Natural killer cell (primary cell): Measurements from ENCODE around the gene SCAF4. TPM values are rescaled to one million over a fixed set of nuclear protein-coding genes. Genes with fewer than 3 reads are reported as not detected.

ENCODE experiments used
- ATAC-seq, 3 donors: fragments of 150-1000 bp in 2 of 3; fragments of 200-7000 bp in 1 of 3; cut with Tn5 transposase; 1 replicate in 1 of 3; 2 replicates in 2 of 3; pipeline ENCODE4 v1.10.0; 2021; ENCODE audit warnings: mild to moderate bottlenecking in 2 of 3, moderate library complexity in 2 of 3
- DNase-seq, 2 donors: peaks; one replicate each; pipeline versions ENCODE4 v3.0.0 to v3.0.0-alpha.2; 2013 to 2021; ENCODE audit warnings: mixed read lengths in 1 of 2
- H3K27ac ChIP-seq: one replicate; pipeline ENCODE4 v1.5.1; 2013; ENCODE audit warnings: mild to moderate bottlenecking, low read length
- H3K27me3 ChIP-seq: one replicate; pipeline ENCODE4 v1.6.1; 2013; ENCODE audit warnings: low read length; ENCODE audit not compliant: control insufficient read depth, insufficient read depth
- H3K36me3 ChIP-seq: one replicate; pipeline ENCODE4 v1.6.1; 2013; ENCODE audit warnings: low read length; ENCODE audit not compliant: control insufficient read depth, insufficient read depth
- H3K4me1 ChIP-seq: one replicate; pipeline ENCODE4 v1.6.1; 2013; ENCODE audit warnings: low read length; ENCODE audit not compliant: control insufficient read depth, insufficient read depth
- H3K4me3 ChIP-seq: one replicate; pipeline ENCODE4 v1.5.1; 2013; ENCODE audit warnings: low read length
- H3K9me3 ChIP-seq: one replicate; pipeline ENCODE4 v1.6.1; 2013; ENCODE audit warnings: low read length; ENCODE audit not compliant: control insufficient read depth, insufficient read depth
- H3K27ac Mint-ChIP-seq, 2 donors: one replicate each; pipeline ENCODE4 v1.8.0; 2022; ENCODE audit warnings: mild to moderate bottlenecking in 2 of 2, mixed read lengths in 2 of 2, moderate library complexity in 1 of 2
- H3K27me3 Mint-ChIP-seq, 2 donors: one replicate each; pipeline ENCODE4 v1.8.0; 2022; ENCODE audit warnings: low read depth in 2 of 2, mixed read lengths in 2 of 2
- H3K36me3 Mint-ChIP-seq: one replicate; pipeline ENCODE4 v1.8.0; 2022; ENCODE audit warnings: mixed read lengths
- H3K4me1 Mint-ChIP-seq, 2 donors: one replicate each; pipeline ENCODE4 v1.8.0; 2022; ENCODE audit warnings: mixed read lengths in 2 of 2
- H3K4me3 Mint-ChIP-seq: one replicate; pipeline ENCODE4 v1.8.0; 2022; ENCODE audit warnings: mild to moderate bottlenecking, moderate library complexity, mixed read lengths
- H3K9me3 Mint-ChIP-seq, 2 donors: one replicate each; pipeline ENCODE4 v1.8.0; 2022; ENCODE audit warnings: mixed read lengths in 2 of 2
- WGBS: methylation state at CpG from one replicate; pipeline ENCODE4 v1.1.7; 2013; ENCODE audit warnings: missing lambda C conversion rate; ENCODE audit not compliant: insufficient coverage; 5-methylcytosine and 5-hydroxymethylcytosine counted together
- intact Hi-C: fragments of 100-400 bp; cut with micrococcal nuclease; formaldehyde crosslinking; loops from one replicate; pipeline ENCODE4 v1.14.2; 2022
- total RNA-seq, 4 donors: library from RNA; stranded (reverse); fragments of 120-200 nt in 1 of 4; gene quantifications; one replicate each; pipeline versions ENCODE4 v1.2.3 to v1.2.4, GENCODE V29; 2013 to 2022
- TF ChIP-seq, protein P1 (sequence below): fragments of 200-600 bp; IDR thresholded peaks from one replicate; pipeline ENCODE4 v1.8.0; 2022; ENCODE audit warnings: antibody characterized with exemption

Gene SCAF4
- total RNA-seq, 3 donors from 2014 or later (not counting 1 experiment from before 2014, with no cell fraction given), result 93.2 to 109 (median 101) TPM

DNA sequence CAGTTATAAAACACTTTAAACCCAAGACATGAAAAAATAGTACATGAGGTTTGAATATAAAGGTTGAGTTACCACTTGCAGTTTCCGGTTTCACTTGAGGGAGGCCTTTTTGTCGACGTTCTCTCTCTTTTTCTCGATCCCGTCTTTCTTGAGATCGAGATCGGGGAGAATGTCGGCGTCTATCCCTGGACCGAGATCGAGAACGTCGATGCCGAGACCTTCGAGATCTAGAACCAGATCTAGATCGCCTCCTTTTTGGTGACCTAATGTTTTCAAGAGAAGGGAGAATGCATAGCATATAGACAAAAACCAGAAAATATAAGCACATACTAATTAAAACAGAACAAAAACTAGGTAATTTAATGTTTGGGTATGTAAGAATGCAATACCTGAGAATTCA lies 38.7 kb downstream of the SCAF4 start:
- H3K4me1 ChIP-seq, result no peaks in the 10 kb centered on the region
- no peak for DNase-seq
- H3K4me1 Mint-ChIP-seq, result peaks cover 4 to 5% of the 10 kb centered on the region in 2 donors
- no peak for ATAC-seq
- WGBS, result 98% methylated on average over 15 of the region's 16 CpGs
- no peaks in the 10 kb centered on the region for H3K9me3 ChIP-seq
- H3K27ac ChIP-seq, result no peak overlapping the region
- no peak overlapping the region for H3K27ac Mint-ChIP-seq
- H3K27me3 ChIP-seq, result no peaks in the 10 kb centered on the region
- no peaks in the 10 kb centered on the region for H3K27me3 Mint-ChIP-seq
- H3K4me3 ChIP-seq, result no peak overlapping the region
- TF ChIP-seq, protein P1, sequence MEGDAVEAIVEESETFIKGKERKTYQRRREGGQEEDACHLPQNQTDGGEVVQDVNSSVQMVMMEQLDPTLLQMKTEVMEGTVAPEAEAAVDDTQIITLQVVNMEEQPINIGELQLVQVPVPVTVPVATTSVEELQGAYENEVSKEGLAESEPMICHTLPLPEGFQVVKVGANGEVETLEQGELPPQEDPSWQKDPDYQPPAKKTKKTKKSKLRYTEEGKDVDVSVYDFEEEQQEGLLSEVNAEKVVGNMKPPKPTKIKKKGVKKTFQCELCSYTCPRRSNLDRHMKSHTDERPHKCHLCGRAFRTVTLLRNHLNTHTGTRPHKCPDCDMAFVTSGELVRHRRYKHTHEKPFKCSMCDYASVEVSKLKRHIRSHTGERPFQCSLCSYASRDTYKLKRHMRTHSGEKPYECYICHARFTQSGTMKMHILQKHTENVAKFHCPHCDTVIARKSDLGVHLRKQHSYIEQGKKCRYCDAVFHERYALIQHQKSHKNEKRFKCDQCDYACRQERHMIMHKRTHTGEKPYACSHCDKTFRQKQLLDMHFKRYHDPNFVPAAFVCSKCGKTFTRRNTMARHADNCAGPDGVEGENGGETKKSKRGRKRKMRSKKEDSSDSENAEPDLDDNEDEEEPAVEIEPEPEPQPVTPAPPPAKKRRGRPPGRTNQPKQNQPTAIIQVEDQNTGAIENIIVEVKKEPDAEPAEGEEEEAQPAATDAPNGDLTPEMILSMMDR, result no peak
- no peaks in the 10 kb centered on the region for H3K9me3 Mint-ChIP-seq
- intact Hi-C loops, result no loop called here
- no peak overlapping the region for H3K4me3 Mint-ChIP-seq
- peaks cover 89% of the 10 kb centered on the region for H3K36me3 ChIP-seq
- peaks cover 9% of the 10 kb centered on the region for H3K36me3 Mint-ChIP-seq

GRCh38 chr21:31688603-31689368 lies 43.1 kb downstream of the SCAF4 start:
- Mint-ChIP-seq H3K4me3 (no peak overlapping the region), H3K27me3 (no peaks in the 10 kb centered on the region), H3K4me1 (peaks cover 0 to 5% of the 10 kb centered on the region in 2 donors), H3K36me3 (peaks cover 14% of the 10 kb centered on the region), H3K9me3 (no peaks in the 10 kb centered on the region), H3K27ac (no peak overlapping the region)
- H3K36me3 ChIP-seq, result peaks cover 85% of the 10 kb centered on the region
- no peaks in the 10 kb centered on the region for H3K9me3 ChIP-seq
- 94% methylated on average over 5 of the region's 5 CpGs for WGBS
- no peak overlapping the region for H3K27ac ChIP-seq
- TF ChIP-seq, protein P1, result no peak
- DNase-seq (no peak), ATAC-seq (no peak)
- no peaks in the 10 kb centered on the region for H3K4me1 ChIP-seq
- intact Hi-C loops, result no loop called here
- H3K27me3 ChIP-seq, result no peaks in the 10 kb centered on the region
- H3K4me3 ChIP-seq, result no peak overlapping the region

DNA sequence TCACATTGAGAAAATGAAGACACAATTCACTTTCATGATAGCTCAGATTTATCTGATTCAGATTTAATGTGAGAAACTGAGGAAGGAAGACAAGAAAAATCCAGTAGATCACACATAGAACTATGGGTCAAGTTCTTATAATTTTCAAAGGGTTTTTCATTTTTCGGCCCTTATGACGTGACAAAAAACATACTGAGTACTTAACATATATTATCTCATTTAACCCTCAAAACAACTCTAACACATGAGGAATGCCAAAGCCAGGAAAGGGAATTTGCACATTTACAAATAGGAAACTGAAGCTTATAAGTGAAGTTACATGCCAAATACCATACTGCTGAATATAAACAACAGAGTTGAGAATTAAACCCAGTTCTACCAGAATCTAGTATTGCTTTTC lies 44.8 kb downstream of the SCAF4 start:
- no peaks in the 10 kb centered on the region for H3K27me3 ChIP-seq
- H3K4me1 Mint-ChIP-seq, result peaks cover 0 to 5% of the 10 kb centered on the region in 2 donors
- no peak overlapping the region for H3K4me3 ChIP-seq
- TF ChIP-seq, protein P1, result no peak
- H3K36me3 Mint-ChIP-seq, result peaks cover 20% of the 10 kb centered on the region
- peaks cover 83% of the 10 kb centered on the region for H3K36me3 ChIP-seq
- ATAC-seq (no peak), DNase-seq (no peak)
- H3K4me1 ChIP-seq, result no peaks in the 10 kb centered on the region
- WGBS, result 100% methylated on average over 2 of the region's 2 CpGs
- no peaks in the 10 kb centered on the region for H3K9me3 Mint-ChIP-seq
- intact Hi-C loops, result no loop called here
- no peaks in the 10 kb centered on the region for H3K9me3 ChIP-seq
- H3K4me3 Mint-ChIP-seq, result no peak overlapping the region
- H3K27ac Mint-ChIP-seq, result no peak overlapping the region
- H3K27ac ChIP-seq, result no peak overlapping the region
- H3K27me3 Mint-ChIP-seq, result no peaks in the 10 kb centered on the region
